GM23248 (cell line): ENCODE measurements around the gene MCFD2. TPM values are rescaled to one million over a fixed set of nuclear protein-coding genes. Genes with fewer than 3 reads are reported as not detected.
A peak's percentile ranks its signal among the peaks of the same experiment; 100 is the strongest.

Experiments
- DNase-seq: peaks from one replicate; pipeline ENCODE4 v3.0.0-alpha.2; 2015
- H2AFZ ChIP-seq: fragments of 200-600 bp; sonication (generic); 2 replicates; pipeline ENCODE4 v1.6.1; 2016; ENCODE audit warnings: antibody characterized with exemption
- H3F3A ChIP-seq: fragments of 200-600 bp; sonication (generic); 2 replicates; pipeline ENCODE4 v1.6.1; 2016; ENCODE audit warnings: mild to moderate bottlenecking, antibody characterized with exemption, mixed run types; ENCODE audit not compliant: insufficient read depth
- H3K27ac ChIP-seq: fragments of 200-600 bp; sonication (generic); 2 replicates; pipeline ENCODE4 v1.5.1; 2016; ENCODE audit warnings: mild to moderate bottlenecking
- H3K27me3 ChIP-seq: fragments of 200-600 bp; sonication (generic); replicated peaks from 2 replicates; pipeline ENCODE4 v1.6.1; 2016; ENCODE audit warnings: mild to moderate bottlenecking; ENCODE audit not compliant: insufficient read depth
- H3K36me3 ChIP-seq: fragments of 200-600 bp; sonication (generic); 2 replicates; pipeline ENCODE4 v1.6.1; 2016; ENCODE audit warnings: low read depth, mild to moderate bottlenecking
- H3K4me1 ChIP-seq: fragments of 200-600 bp; sonication (generic); 2 replicates; pipeline ENCODE4 v1.6.1; 2016; ENCODE audit warnings: mild to moderate bottlenecking; ENCODE audit not compliant: insufficient read depth
- H3K4me2 ChIP-seq: fragments of 200-600 bp; sonication (generic); one replicate; pipeline ENCODE4 v1.6.1; 2016; ENCODE audit warnings: mild to moderate bottlenecking; ENCODE audit not compliant: unreplicated experiment
- H3K4me3 ChIP-seq: fragments of 200-600 bp; sonication (generic); 2 replicates; pipeline ENCODE4 v1.5.1; 2016; ENCODE audit warnings: mild to moderate bottlenecking
- H3K79me2 ChIP-seq: fragments of 200-600 bp; sonication (generic); 2 replicates; pipeline ENCODE4 v1.6.1; 2016; ENCODE audit warnings: mild to moderate bottlenecking; ENCODE audit not compliant: insufficient read depth
- H3K9ac ChIP-seq: fragments of 200-600 bp; sonication (generic); 2 replicates; pipeline ENCODE4 v1.6.1; 2016; ENCODE audit warnings: mild to moderate bottlenecking
- H3K9me2 ChIP-seq: fragments of 200-600 bp; sonication (generic); 2 replicates; pipeline ENCODE4 v1.6.1; 2016; ENCODE audit warnings: mixed run types, mild to moderate bottlenecking, moderate library complexity; ENCODE audit not compliant: insufficient read depth
- H3K9me3 ChIP-seq: fragments of 200-600 bp; sonication (generic); one replicate; pipeline ENCODE4 v1.6.1; 2017; ENCODE audit warnings: low read depth
- H4K20me1 ChIP-seq: fragments of 200-600 bp; sonication (generic); 2 replicates; pipeline ENCODE4 v1.6.0; 2016; ENCODE audit not compliant: insufficient read depth
- EZH2 ChIP-seq: fragments of 200-600 bp; sonication (generic); IDR thresholded peaks from 2 replicates; pipeline ENCODE4 v1.6.1; 2018; ENCODE audit warnings: antibody characterized with exemption, mild to moderate bottlenecking; ENCODE audit not compliant: insufficient read depth, poor library complexity, severe bottlenecking
- EZH2phosphoT487 ChIP-seq: fragments of 200-600 bp; sonication (generic); IDR thresholded peaks from 2 replicates; pipeline ENCODE4 v1.6.1; 2018; ENCODE audit warnings: antibody characterized with exemption, moderate library complexity, mild to moderate bottlenecking, low read depth; ENCODE audit not compliant: insufficient read depth
- WGBS, 2 experiments: methylation state at CpG; one replicate each; pipeline ENCODE4 v1.1.6; 2015 to 2017; ENCODE audit warnings: low lambda C conversion rate in 2 of 2, low coverage in 1 of 2; ENCODE audit errors: missing lambda C conversion rate in 2 of 2; 5-methylcytosine and 5-hydroxymethylcytosine counted together
- in situ Hi-C: fragments of 300-500 bp; cut with MboI; formaldehyde crosslinking; loops from 2 replicates; pipeline ENCODE4 v1.15.0; 2020
- polyA plus RNA-seq: library from polyadenylated mRNA; unstranded; fragments of >200 nt; fragmentation: Nextera tagmentation; extraction: Ambion mirVana; gene quantifications from 2 replicates; pipeline ENCODE4 v1.2.1, GENCODE V29; 2016
- total RNA-seq: library from RNA; depleted of rRNA; stranded (reverse); fragments of >200 nt; shearing (Covaris generic); gene quantifications from 2 replicates; pipeline ENCODE4 v1.2.3, GENCODE V29; 2014

The MCFD2 gene
- total and polyA plus RNA-seq, 2 experiments from 2014 or later: 298 to 310 TPM

- no peak overlapping the region for H3K9ac ChIP-seq
Measured at GRCh38 chr2:46921676-46922448, 6.3 kb upstream of the MCFD2 start.

GRCh38 chr2:46917628-46918027 is 2.0 kb upstream of the MCFD2 start:
- DNase-seq: no peak
- no peaks in the 10 kb centered on the region for H3K36me3 ChIP-seq
- TF ChIP-seq EZH2: no peak
- no peak for TF ChIP-seq EZH2phosphoT487
- H3K4me2 ChIP-seq: no peak overlapping the region
- H3K9me3 ChIP-seq: no peaks in the 10 kb centered on the region
- H3K27me3 ChIP-seq: no peaks in the 10 kb centered on the region
- H4K20me1 ChIP-seq: no peaks in the 10 kb centered on the region
- no peak overlapping the region for H3K27ac ChIP-seq
- peaks cover 30% of the 10 kb centered on the region for H3F3A ChIP-seq
- H3K9ac ChIP-seq: no peak overlapping the region
- peaks cover 53% of the 10 kb centered on the region for H3K79me2 ChIP-seq
- in situ Hi-C loops: no loop called here
- H3K4me3 ChIP-seq: no peak overlapping the region
- H3K9me2 ChIP-seq: no peaks in the 10 kb centered on the region
- H3K4me1 ChIP-seq: peaks cover 28% of the 10 kb centered on the region
- H2AFZ ChIP-seq: no peak overlapping the region

More at GRCh38 chr2:46921676-46922448, 6.3 kb upstream of the MCFD2 start:
- Histone ChIP-seq H3K9me2 (no peaks in the 10 kb centered on the region), H3F3A (no peaks in the 10 kb centered on the region), H3K79me2 (peaks cover 27% of the 10 kb centered on the region), H2AFZ (no peak overlapping the region), H3K4me1 (0 out of 2 replicates have a peak, but pooled peaks cover 7% of the 10 kb centered on the region), H3K4me3 (no peak overlapping the region), H4K20me1 (no peaks in the 10 kb centered on the region), H3K36me3 (0 out of 2 replicates have a peak, but pooled peaks cover under 1% of the 10 kb centered on the region), H3K9me3 (peaks cover 4% of the 10 kb centered on the region), H3K27me3 (no peaks in the 10 kb centered on the region), H3K4me2 (no peak overlapping the region), H3K27ac (no peak overlapping the region)
- TF ChIP-seq EZH2phosphoT487: no peak
- no peak for TF ChIP-seq EZH2
- WGBS, 2 experiments: 91% methylated on average over 11 of the region's 11 CpGs
- peak; percentile 20 for DNase-seq
- in situ Hi-C loops: no loop called here

- Histone ChIP-seq H3K9me3 (no peaks in the 10 kb centered on the region), H3K9me2 (no peaks in the 10 kb centered on the region), H2AFZ (peak overlapping the region; percentile 82), H3F3A (peaks cover 46% of the 10 kb centered on the region), H3K4me1 (peaks cover 27% of the 10 kb centered on the region), H3K4me2 (peak overlapping the region; percentile 87), H4K20me1 (no peaks in the 10 kb centered on the region), H3K27ac (peak overlapping the region; percentile 87), H3K79me2 (peaks cover 69% of the 10 kb centered on the region), H3K9ac (peak overlapping the region; percentile 96), H3K36me3 (0 out of 2 replicates have a peak, but pooled peaks cover 8% of the 10 kb centered on the region), H3K27me3 (no peaks in the 10 kb centered on the region), H3K4me3 (peak overlapping the region; percentile 81)
- in situ Hi-C loops: no loop called here
- peak; percentile 94 for DNase-seq
- TF ChIP-seq EZH2phosphoT487 (no peak), EZH2 (no peak)
- 1 to 2% methylated on average over 48 to 53 of the region's 55 CpGs for WGBS, 2 experiments
Measured at GRCh38 chr2:46915811-46916630, 415 bp upstream of the MCFD2 start.

- peaks cover 81% of the 10 kb centered on the region for H3K79me2 ChIP-seq
- no peak for TF ChIP-seq EZH2phosphoT487
- TF ChIP-seq EZH2: no peak
- H3F3A ChIP-seq: peaks cover 57% of the 10 kb centered on the region
- H2AFZ ChIP-seq: peak overlapping the region; percentile 36
- no peaks in the 10 kb centered on the region for H3K9me3 ChIP-seq
- peaks cover 38% of the 10 kb centered on the region for H3K4me1 ChIP-seq
- in situ Hi-C loops: no loop called here
- H3K27me3 ChIP-seq: no peaks in the 10 kb centered on the region
- H3K36me3 ChIP-seq: 0 out of 2 replicates have a peak, but pooled peaks cover 8% of the 10 kb centered on the region
- H3K27ac ChIP-seq: peak overlapping the region; percentile 87
- no peaks in the 10 kb centered on the region for H4K20me1 ChIP-seq
- DNase-seq: no peak
- H3K4me3 ChIP-seq: peak overlapping the region; percentile 81
- WGBS, 2 experiments: 16 to 19% methylated on average over 11 of the region's 11 CpGs
- H3K9ac ChIP-seq: peak overlapping the region; percentile 96
- H3K4me2 ChIP-seq: peak overlapping the region; percentile 100
- no peaks in the 10 kb centered on the region for H3K9me2 ChIP-seq
Measured at GRCh38 chr2:46914578-46915230, 902 bp downstream of the MCFD2 start.
